ENCODE data around the gene ENTPD1.

Gene ENTPD1

DNA sequence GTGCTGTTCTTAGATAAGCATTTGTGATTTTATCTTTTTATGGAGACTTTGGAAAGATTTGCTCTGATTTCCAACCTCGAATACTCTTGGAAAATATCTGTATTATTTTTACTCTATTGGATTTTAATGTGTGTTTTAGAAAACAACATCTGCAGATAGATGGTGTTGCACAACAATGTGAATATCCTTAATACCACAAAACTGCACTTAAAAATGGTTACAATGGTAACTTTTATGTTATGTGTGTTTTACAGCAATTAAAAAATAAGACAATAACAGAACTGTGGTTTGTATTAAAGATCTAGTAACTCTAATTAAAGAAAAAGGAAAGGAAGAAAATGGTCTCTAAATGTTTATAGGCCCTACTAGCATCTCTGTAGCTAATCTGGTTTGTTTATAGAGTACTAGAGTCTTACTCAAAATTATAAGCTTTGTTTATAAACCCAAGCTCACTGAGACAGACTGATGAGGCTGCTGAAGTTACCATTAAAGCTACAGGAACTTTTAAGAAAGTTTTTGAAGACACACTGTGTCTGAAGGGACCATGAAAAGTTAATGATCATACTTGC is 77.2 kb downstream of the ENTPD1 start:
- no peak for DNase-seq

DNA sequence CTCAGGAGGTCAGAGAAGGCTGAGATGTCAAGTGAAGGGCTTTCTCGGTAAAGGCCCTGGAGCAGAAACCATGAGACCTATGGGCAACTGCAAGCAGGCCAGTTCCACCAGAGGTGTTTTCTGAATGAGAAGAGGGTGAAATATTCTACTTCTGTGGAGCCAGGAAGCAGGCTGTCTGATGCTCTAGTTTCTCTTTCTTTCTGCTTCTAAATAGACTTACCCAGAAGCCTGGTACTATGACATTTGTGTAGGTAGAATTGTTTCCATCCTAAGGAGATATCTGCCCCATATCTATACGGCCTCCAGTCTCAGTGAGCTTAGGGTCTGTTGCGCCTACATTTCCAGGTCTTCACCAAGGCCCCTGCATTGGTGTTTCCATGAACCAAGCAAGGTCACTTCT is 78.4 kb downstream of the ENTPD1 start:
- no peak for DNase-seq

DNA sequence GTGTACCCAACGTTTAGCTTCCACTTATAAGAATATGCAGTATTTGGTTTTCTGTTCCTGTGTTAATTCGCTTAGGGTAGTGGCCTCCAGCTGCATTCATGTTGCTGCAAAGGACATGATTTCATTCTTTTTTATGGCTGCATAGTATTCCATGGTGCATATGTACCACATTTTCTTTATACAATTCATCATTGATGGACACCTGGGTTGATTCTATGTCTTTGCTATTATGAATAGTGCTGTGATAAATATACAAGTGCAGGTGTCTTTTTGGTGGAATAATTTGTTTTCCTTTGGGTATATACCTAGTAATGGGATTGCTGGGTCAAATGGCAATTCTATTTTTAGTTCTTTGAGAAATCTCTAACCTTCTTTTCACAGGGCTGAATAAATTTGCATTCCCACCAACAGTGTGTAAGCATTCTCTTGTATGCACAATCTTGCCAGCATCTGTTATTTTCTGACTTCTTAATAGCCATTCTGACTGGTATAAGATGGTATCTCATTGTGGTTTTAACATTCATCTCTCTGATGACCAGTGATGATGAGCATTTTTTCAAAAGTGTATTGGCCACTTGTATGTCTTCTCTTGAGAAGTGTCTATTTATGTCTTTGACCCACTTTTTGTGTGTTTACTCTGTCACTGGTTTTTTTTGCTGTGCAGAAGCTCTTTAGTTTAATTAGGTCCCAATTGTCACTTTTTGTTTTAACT is 79.3 kb downstream of the ENTPD1 start:
- DNase-seq = no peak

DNA sequence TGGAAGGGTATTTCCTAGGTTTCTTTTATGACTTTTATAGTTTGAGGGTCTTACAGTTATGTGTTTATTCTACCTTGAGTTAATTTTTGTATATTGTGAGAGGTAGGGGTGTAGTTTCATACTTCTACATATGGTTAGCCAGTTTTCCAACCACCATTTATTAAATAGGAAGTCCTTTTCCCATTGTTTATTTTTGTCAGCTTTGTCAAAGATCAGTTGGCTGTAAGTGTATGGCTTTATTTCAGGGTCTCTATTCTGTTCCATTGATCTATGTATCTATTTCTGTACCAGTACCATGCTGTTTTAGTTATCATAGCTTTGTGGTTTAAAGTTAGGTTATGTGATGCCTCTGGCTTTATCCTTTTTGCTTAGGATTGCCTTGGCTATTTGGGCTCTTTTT is 79.9 kb downstream of the ENTPD1 start:
- DNase-seq = no peak

DNA sequence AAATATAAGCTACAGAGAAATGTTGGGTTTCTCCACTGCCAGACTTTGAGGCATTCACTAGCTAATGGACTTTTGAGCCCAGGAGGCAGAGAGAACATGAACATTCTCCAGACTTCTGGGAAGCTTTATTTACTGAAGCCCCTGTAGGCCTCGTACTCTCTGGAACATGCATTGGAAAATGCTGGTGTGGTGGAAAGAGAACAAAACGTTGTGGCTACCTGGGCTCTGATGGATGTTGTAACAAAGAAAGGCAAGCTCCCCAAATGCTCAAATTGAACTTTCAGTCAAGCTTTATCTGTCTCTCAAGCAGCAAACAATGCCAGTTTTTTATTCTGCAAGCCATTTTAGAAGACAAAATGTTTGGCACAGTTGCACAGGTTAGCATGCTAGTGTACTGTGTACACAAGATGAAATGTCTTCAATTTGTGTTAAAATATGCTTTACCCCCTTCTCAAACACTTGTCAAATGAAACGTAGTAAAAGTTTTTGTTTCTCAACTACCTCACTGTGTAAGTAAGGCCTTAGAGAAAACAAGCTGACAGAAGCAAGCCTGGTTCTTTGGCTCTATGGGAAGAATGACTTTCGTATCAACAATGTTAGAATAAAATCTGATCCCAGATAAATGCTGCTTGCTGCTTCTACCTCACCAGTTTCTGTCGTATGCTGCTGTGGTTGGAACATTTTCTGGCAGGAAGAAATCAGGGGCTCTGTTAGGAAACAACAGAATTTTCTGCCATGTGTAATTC is 80.8 kb downstream of the ENTPD1 start:
- DNase-seq = no peak

DNA sequence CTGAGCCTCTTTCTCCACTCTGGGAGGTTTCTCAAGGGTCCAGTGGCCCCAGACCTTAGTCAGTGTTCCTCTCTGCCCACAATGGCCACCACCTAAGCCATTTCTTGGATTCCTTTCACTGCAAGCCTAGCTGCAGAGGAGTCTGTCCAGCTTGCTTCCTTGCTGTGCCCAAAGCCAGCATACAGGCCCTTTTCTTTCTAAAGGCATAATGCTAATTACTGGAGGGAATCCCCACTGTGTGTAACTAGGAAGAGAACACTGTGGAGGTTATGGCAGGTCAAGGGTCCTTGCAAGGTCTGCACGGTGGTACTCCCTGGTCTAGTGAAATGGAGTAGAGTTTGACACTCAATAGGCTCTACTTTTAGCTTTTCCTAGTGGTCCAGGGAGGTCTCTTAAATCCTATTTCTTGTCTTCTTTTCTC is 81.4 kb downstream of the ENTPD1 start:
- DNase-seq = no peak

DNA sequence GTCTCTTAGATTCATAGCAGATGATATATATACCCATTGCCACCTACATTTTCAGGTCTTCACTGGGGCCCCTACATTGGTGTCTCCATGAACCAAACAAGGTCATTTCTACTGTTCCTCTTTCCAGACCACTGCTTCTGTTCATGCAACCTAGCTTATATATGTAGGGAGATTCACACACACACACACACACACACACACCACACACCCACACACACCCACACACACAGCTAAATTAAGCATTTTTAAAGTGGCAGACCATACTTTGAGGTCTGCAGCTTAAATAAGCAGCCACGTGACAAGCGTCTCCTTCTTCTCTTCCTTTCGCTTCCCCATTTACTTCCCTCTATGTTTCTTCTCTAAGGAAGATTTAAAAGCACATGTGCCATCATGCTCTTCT is 81.8 kb downstream of the ENTPD1 start:
- DNase-seq = no peak

DNA sequence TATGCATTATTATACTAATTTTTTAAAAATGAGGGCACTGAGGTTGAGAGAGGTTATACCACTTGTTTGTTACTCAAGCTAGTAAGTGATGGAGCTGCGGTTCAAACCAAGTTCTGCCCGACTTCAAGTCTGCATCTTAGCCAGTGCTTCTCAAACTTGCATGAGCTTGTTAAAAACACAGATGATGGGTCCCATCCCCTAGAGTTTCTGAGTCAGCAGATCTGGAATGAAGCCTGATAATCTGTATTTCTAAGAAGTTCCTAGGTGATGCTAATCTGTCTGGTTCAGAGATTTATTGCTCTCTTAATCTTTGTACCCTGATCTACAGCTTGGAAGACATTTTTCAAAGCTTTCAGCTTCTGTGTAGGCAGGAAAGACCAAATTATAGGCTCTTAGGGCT is 84.2 kb downstream of the ENTPD1 start:
- no peak for DNase-seq

DNA sequence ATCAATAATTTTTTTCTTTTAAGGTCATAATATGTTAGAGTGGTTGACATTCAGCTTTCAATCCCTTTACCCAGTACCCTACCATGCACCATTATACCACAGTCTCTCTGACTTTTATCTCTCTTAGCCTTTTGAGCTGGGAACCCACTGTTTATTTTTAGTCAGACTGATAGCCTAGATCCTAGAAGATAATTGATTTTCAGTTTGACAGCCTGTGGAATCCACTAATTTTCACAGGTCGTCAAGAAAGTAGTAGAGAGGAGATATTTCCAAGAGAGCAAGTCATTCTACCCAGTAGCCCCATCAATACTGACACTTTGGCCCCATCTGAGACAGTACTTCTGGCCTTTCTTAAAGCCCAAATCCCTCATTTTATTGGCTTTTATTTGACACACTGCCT is 84.7 kb downstream of the ENTPD1 start:
- DNase-seq = no peak

DNA sequence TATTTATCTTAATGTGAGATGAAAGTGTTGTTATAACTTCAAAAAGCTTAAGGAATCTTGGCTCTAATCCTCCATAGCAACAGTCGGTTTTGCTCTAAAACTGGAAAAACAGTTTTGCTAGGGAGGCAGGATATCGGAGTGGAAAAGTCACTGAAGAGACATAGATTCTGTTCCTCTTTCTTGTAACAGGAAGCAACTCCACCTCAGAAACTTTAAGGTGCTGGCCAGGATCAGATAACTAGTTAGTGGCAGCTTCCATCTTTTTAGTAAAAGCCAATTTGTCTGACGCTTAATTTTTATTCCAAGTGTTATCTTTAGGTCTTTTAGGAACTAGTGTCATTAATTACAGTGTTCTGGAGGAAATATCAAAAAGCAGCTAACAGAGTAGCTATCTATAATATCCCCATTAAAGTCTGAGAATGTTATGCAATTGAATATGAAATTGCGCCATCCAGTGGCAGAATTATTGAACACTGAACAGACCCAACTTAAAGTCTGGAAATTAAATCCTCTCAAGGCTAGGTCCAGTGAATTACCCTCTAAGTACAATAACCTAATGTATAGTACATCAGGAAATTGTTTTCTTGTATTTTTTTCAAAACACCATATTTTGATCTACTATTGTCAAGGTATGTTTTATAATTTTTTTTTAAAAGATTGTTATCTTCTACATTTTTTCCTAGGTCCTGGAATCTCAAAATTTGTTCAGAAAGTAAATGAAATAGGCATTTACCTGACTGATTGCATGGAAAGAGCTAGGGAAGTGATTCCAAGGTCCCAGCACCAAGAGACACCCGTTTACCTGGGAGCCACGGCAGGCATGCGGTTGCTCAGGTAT is 85.9 kb downstream of the ENTPD1 start:
- DNase-seq = peak; percentile 78

DNA sequence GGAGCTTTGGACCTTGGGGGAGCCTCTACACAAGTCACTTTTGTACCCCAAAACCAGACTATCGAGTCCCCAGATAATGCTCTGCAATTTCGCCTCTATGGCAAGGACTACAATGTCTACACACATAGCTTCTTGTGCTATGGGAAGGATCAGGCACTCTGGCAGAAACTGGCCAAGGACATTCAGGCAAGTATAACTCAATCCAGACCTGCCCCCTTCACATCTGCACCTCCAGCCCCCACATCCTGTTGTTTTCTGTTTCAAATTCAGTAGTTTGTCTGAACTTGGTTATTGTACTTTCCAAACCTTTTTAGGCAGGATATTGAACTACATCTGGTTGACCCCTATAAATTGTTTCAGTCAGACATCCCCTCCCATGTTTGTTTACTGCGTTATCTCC is 89.4 kb downstream of the ENTPD1 start:
- DNase-seq = no peak

DNA sequence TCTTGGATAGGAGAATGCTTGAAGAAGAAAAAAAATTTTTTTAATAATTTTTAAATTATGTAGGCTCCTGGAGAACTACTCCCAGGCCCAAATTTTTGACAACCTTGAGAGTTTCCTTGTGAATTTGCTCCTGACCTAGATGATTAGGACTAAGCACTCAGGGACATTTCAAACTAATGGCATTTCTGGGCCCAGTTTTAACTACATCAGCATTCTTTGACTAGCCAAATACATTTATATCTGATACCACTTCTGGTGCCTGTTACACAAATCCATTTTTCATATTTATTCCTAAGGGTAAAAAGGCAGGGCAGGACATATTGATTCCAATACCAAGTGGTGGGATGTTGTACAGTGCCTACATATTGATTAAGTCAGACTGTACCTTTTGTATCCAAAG is 91.0 kb downstream of the ENTPD1 start:
- DNase-seq = no peak

DNA sequence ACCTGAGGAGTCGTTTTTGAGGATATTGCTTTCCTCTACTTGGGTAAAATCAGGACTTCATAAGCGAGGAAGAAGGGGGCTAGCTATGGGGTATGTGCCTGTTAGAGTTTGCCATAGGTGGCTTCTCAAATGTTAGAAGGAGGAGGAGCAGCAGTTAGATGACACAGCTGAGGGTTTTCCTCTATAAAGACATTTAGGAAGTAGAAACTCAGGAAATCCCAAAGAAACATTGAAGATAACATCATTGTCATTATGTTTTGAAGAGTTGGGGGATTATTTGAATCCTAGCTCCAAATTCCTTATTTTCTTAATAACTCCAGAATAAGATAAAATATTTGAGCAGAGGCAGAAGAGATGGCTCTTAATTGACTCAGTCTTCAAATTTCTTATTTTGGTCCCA is 92.9 kb downstream of the ENTPD1 start:
- no peak for DNase-seq

DNA sequence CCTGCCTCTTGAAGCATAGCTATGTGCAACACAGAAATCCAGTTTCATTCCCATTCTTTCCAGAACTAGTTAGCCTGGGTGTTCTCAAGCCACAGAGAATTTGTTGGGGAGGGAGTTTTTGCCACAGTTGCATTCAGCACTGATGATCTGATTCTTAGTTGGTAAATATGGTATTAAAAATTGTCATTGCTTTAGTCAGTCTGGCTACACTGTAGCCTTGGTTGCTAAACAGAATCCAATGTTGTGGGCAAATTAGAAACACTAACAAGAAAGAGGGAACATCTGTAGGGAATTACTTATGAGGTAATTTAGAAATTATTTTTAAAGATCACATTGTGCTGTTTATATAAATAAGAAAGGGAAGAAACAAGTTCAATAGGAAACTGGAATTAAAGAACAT is 94.8 kb downstream of the ENTPD1 start:
- no peak for DNase-seq

DNA sequence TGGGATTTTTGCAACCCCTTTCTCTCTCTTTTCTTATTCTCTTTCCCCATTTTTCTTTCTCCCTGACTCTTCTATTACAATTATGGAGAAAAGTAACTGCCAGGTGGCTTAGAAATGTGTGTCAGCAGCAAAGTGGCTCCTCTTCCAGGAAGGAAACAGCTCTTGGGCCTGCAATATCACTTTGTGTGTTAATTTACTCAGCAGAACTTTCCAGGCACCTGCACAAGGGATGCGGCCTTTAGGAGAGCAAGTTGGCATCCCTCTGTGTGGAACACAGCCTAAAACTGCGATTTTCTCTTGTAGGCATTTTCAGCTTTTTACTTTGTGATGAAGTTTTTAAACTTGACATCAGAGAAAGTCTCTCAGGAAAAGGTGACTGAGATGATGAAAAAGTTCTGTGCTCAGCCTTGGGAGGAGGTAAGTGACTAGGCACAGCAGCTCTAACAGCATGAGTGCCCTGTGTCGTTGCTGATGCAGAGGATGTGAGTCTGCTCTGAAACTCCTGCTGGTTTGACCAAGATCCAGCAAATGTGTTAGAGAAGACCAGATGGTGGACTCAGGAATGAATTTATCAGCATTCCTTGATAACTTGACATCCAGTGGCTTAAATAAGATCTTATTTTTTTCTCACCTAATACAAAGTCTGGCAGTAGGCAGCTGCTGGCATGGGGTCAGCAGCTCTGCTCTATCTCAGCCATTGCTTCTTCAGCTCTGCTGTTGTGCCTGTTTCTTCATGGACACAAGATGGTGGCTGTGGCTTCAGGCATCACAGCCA is 104.4 kb downstream of the ENTPD1 start:
- DNase-seq = no peak

DNA sequence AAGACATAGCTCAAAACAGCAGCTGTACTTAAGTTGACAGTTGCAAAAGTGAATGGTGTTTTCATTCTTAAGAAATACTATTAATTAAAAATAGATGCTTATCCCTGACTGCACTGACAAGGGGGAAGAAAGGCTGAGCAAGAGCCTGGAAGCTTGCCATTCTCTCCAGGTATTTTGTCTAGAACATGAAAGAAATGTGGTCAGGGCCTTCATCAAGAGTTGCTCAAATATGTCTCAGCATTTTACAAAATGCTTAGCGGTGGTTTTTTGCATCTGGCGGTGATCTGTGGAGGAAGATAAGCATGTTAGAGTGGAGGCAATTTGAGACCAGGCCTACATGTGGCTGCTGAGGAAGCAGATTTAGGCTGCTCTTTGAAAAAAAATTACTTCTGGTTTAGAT is 105.4 kb downstream of the ENTPD1 start:
- no peak for DNase-seq

DNA sequence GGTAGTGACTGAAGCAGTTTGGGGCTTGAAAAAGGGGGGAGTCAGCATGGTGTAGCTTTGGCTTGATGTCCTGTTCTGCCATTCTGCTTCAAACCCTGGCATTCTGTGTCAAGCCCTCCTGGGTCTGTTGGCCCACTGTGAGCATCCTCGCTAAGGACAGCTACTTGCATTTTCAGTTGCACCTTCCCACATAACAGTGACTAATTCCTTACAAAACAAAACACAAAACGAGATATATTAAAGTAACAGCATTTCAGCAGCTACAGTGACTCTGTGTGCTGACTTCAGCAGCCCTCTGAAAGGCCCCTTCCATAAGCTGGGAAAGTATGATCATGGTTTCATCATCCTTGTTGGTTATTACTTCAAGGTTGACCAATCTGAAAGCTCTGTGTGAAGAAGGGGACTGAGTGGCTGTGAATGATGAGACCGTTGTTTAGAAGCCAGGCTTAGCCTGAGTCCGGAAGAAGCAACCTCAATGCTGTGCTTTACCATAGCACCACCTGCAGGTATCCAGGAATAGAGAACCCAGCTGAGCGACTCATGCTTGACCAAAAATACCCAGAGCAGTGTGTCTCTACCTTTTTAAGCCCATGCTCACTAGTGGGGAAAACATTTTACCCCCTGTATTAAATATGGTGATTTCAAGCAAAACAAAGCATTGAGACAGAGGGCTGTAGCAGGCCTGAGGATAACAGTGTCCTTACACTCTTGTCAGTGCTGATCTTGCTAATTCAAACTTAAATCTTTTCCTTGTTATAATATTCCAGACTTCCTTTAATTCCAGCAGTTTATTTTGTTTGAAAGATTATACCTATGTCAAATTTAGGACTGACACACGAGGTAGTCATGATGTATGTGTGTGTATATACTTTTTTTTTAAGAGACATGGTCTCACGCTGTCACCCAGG is 109.2 kb downstream of the ENTPD1 start:
- peak; percentile 11 for DNase-seq

DNA sequence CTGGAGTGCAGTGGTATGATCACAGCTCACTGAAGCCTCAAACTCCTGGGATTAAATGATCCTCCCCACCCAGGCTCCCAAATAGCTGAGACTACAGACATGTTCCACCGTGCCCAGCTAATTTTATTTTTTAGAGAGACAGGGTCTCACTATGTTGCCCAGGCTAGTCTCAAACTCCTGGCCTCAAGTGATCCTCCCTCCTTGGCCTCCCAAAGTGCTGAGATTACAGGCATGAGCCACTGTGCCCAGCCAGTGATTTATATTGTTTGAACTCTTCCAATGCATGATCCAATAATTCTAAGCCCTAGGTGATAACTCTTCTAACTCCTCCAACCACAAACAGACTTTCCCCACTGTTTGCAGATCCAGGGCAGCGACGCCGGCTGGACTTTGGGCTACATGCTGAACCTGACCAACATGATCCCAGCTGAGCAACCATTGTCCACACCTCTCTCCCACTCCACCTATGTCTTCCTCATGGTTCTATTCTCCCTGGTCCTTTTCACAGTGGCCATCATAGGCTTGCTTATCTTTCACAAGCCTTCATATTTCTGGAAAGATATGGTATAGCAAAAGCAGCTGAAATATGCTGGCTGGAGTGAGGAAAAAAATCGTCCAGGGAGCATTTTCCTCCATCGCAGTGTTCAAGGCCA is 110.0 kb downstream of the ENTPD1 start:
- no peak for DNase-seq

DNA sequence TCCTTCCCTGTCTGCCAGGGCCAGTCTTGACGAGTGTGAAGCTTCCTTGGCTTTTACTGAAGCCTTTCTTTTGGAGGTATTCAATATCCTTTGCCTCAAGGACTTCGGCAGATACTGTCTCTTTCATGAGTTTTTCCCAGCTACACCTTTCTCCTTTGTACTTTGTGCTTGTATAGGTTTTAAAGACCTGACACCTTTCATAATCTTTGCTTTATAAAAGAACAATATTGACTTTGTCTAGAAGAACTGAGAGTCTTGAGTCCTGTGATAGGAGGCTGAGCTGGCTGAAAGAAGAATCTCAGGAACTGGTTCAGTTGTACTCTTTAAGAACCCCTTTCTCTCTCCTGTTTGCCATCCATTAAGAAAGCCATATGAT is 110.5 kb downstream of the ENTPD1 start:
- DNase-seq = no peak

DNA sequence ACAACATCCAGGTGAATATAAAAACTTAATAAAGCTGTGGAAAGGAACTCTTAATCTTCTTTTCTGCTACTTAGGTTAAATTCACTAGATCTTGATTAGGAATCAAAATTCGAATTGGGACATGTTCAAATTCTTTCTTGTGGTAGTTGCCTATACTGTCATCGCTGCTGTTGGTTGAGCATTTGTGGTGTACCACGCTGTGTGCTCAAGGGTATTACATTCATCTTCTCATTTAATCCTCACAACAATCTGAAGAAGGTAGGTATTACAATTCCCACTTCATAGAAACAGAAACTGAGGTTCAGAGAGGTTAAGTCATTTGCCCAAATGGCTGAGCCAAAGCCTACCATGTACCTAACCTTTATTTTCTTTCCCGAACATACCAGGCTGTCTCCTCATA is 111.9 kb downstream of the ENTPD1 start:
- no peak for DNase-seq

DNA sequence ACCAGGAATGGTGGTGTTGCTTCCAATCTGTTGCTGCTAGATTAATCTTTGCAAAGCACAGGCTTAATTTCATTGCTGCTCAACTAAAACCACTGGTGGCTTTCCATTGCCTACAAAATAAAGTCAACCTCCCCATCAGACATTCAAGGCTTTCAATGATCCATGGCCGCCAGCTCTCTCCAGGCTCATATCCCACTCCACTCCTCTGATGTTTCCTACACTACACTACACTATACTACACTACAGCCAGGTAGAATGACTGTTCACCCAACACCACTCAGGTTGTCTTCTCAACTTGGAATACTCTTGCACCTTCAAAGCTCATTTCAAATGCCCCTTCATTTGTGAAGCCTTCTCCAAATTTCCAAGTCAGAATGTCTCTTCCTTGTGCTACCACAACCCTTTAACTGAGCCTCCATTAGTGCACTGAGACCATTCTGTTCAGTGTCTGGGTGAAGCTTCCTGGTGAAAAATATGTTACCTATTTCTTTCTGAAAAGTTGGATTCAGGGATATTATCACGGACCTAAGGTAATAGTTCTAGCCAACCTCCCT is 116.3 kb downstream of the ENTPD1 start:
- no peak for DNase-seq

Measured in GF-D8 (cell line).